Testis (tissue), 3 donors: ENCODE measurements around the gene TASOR. TPM values are rescaled to one million over a fixed set of nuclear protein-coding genes. Genes with fewer than 3 reads are reported as not detected.

Experiments used
- DNase-seq: peaks from one replicate; pipeline ENCODE4 v3.0.0-alpha.2; 2019
- H3K27ac ChIP-seq, 2 donors: fragments of 200-600 bp; sonication (generic); one replicate each; pipeline ENCODE4 v1.5.1; 2019
- H3K27me3 ChIP-seq: fragments of 200-600 bp; sonication (generic); one replicate; pipeline ENCODE4 v1.5.1; 2019
- H3K36me3 ChIP-seq: fragments of 200-600 bp; sonication (generic); one replicate; pipeline ENCODE4 v1.5.1; 2017; ENCODE audit warnings: low read depth; ENCODE audit errors: missing control alignments
- H3K4me1 ChIP-seq: fragments of 200-600 bp; sonication (generic); one replicate; pipeline ENCODE4 v1.5.1; 2019
- H3K4me3 ChIP-seq, 2 donors: fragments of 200-600 bp; sonication (generic); one replicate each; pipeline ENCODE4 v1.5.1; 2017 to 2019
- H3K9me3 ChIP-seq: fragments of 200-600 bp; sonication (generic); one replicate; pipeline ENCODE4 v1.5.1; 2017
- POLR2A ChIP-seq: fragments of 450-650 bp; IDR thresholded peaks from one replicate; pipeline ENCODE4 v1.6.1; 2017; ENCODE audit warnings: antibody characterized with exemption, mild to moderate bottlenecking, moderate library complexity
- WGBS, 2 donors: methylation state at CpG; one replicate each; pipeline ENCODE4 v1.1.5; 2018; 5-methylcytosine and 5-hydroxymethylcytosine counted together
- intact Hi-C: fragments of 100-400 bp; cut with DNase I; formaldehyde crosslinking; loops from one replicate; pipeline ENCODE4 v1.15.1; 2023; ENCODE audit warnings: low total_unique reads
- polyA plus RNA-seq: library from polyadenylated mRNA; stranded (reverse); fragments of 350-450 nt; fragmentation: Illumina TruSeq; extraction: RNeasy Lipid Tissue Mini Kit (QIAGEN cat#74804); gene quantifications from one replicate; pipeline ENCODE4 v1.2.3, GENCODE V29; 2014; ENCODE audit warnings: low read depth, low replicate concordance; ENCODE audit not compliant: insufficient read depth
- total RNA-seq, 2 donors: library from RNA; depleted of rRNA; stranded (reverse); fragments of >200 nt; gene quantifications; one replicate each; pipeline ENCODE4 v1.2.3, GENCODE V29; 2016
- TF ChIP-seq, protein P1 (sequence below), 3 experiments: fragments of 450-650 bp in 2 of 3; fragments of 200-600 bp in 1 of 3; sonication (generic) in 1 of 3; IDR thresholded peaks; one replicate each; pipeline ENCODE4 v1.5.1; 2016 to 2019; ENCODE audit warnings: antibody characterized with exemption in 3 of 3, mild to moderate bottlenecking in 2 of 3, moderate library complexity in 1 of 3

The TASOR gene
- total and polyA plus RNA-seq, 3 donors from 2014 or later: 60.7 to 96.9 (median 90.7) TPM

DNA sequence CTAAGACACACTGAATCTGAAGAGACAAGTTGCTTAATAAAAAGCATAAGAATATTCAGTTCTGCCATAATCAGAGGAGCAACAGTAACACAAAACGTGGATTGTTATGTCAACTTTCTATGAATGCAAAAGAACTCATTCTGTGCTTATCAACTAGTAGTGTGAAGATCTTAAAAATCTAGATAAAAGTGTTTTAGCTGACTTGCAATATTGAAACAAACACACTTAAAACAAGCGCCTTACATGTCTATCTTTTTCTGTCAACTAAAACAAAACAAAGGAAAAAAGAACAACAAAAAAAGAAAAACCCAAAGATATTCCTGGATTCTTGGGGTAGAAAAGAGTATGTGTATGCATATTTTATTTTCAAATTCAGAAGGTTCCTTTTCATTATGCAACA lies 37.7 kb downstream of the TASOR start:
- Histone ChIP-seq H3K4me3 (no peak overlapping the region), H3K9me3 (no peaks in the 10 kb centered on the region), H3K27me3 (no peaks in the 10 kb centered on the region), H3K27ac (no peak overlapping the region), H3K4me1 (no peaks in the 10 kb centered on the region), H3K36me3 (no peaks in the 10 kb centered on the region)
- TF ChIP-seq POLR2A: no peak
- TF ChIP-seq, protein P1, sequence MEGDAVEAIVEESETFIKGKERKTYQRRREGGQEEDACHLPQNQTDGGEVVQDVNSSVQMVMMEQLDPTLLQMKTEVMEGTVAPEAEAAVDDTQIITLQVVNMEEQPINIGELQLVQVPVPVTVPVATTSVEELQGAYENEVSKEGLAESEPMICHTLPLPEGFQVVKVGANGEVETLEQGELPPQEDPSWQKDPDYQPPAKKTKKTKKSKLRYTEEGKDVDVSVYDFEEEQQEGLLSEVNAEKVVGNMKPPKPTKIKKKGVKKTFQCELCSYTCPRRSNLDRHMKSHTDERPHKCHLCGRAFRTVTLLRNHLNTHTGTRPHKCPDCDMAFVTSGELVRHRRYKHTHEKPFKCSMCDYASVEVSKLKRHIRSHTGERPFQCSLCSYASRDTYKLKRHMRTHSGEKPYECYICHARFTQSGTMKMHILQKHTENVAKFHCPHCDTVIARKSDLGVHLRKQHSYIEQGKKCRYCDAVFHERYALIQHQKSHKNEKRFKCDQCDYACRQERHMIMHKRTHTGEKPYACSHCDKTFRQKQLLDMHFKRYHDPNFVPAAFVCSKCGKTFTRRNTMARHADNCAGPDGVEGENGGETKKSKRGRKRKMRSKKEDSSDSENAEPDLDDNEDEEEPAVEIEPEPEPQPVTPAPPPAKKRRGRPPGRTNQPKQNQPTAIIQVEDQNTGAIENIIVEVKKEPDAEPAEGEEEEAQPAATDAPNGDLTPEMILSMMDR (IDR thresholded peaks at IDR 0.05): no peak
- intact Hi-C loops: no loop called here
- no peak for DNase-seq
- 80 to 85% methylated on average over 2 of the region's 2 CpGs for WGBS, 2 donors

DNA sequence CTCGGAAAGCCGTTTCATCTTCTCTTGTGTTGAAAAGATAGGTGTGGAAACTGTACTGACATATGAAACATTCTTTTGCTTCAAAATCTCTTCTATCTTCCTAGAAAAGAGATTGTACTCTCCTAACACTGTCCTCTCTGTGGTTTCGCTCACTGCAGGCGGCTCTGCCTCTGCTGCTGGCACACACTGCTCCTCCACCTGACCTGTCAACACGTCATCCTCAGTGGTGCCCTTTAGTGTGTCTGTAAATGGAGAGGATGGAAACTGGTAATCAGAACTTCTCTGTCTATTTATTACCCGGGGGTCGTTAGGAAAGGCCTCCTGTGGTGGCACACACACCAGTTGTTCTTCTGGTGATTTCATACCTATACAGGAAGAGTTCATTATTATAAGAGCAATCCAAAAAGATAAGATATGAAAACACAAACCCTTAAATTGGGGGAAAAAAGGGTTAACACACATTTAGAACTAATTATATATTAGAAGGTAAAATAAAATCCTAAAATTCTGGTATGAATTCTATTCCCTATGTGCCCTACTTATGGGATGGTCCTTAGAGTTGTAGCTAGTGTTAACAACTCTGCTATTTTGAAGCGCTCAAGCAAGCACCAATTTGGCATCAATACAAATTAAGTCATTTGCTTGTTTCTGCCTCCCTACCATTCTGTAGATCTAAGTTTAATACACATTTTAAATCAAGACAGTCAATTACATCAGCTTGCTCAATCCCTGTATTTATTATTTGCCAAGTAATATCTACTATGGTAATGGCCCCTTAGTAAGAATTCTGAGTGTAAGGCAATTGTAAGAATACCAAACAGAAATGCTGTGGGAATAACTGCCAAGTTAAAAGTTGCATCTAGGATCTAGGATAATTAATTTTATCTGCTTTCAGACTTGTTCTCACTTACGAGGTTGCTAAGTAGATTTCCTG lies 49.2 kb downstream of the TASOR start:
- intact Hi-C loops: no loop called here
- Histone ChIP-seq H3K27ac (no peak overlapping the region), H3K4me3 (no peak overlapping the region), H3K36me3 (no peaks in the 10 kb centered on the region), H3K4me1 (no peaks in the 10 kb centered on the region), H3K9me3 (no peaks in the 10 kb centered on the region), H3K27me3 (no peaks in the 10 kb centered on the region)
- no peak for DNase-seq
- TF ChIP-seq, protein P1 (IDR thresholded peaks at IDR 0.05): no peak
- TF ChIP-seq POLR2A: no peak
- WGBS, 2 donors: 84 to 86% methylated on average over 9 of the region's 9 CpGs

Other genes with a start within 250 kb of the TASOR start
- gene ERC2, start 214.8 kb downstream of the TASOR start, total RNA-seq: 1 to 10 TPM; 1.9 to 5.9 TPM
- 6.1 TPM for gene ERC2, start 214.8 kb downstream of the TASOR start, polyA plus RNA-seq
- gene CCDC66, start 126.1 kb downstream of the TASOR start, total RNA-seq: 10 to 100 TPM; 37.3 to 69.0 TPM
- 16.6 TPM for gene CCDC66, start 126.1 kb downstream of the TASOR start, polyA plus RNA-seq
- 10 to 100 TPM; 55.1 to 72.2 TPM for gene ARHGEF3, start 118.7 kb upstream of the TASOR start, total RNA-seq
- gene ARHGEF3, start 118.7 kb upstream of the TASOR start, polyA plus RNA-seq: 43.1 TPM